HG03442 (cell line): Measurements from ENCODE around the gene HMGB4.

ENCODE experiments used
- ATAC-seq: cut with Tn5 transposase; IDR thresholded peaks from one replicate; pipeline ENCODE4 v1.9.1; 2021; ENCODE audit warnings: mild to moderate bottlenecking, moderate library complexity; ENCODE audit not compliant: unreplicated experiment

Gene HMGB4

DNA sequence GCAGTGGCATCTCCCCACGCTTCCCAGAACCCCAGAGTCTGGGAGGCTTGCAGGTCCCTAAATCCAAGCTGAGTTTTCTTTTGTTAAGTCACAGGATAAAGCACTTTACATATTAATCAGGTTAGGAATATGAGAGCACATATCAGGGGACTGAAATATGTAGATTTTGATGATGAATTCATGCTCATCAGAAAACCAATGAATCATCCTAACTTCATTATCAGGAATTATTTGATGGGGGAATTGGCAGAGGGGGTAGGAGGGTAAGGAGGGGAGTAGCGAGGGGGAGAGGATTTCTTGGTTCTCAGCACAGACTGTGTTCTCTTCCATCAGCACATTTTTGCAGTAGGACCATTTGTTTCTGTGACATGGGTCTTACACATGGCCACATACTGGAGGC lies 32.1 kb downstream of the HMGB4 start:
- ATAC-seq = no peak

DNA sequence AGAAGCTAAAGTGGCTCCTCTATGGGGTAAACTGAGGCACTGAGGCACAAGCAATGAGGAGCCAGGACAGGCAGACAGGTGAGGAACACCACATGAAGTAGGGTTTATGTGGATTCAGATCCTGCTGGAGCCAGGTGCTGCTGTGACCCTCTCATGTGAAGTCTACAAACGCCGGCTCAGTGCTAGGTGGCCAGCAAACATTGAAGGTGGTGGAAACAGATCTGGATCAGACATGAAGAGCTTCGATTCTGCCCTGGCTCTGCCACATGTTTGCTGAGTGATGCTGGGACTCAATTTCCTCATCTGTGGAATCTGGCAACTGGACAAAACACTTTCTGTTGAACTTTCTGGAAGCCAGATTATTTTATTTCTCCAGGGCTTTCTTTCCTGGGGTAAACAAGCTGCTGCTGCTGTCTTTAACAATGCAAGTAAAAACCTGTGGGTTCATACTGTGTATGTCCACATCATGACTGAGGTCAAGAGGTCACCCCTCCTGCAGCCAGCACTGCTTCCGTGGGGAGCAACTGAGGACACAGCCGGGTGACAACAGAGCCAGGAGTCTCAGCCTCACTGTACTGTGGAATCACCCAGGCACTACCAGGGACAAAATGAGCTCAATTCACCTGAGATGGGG lies 33.3 kb downstream of the HMGB4 start:
- no peak for ATAC-seq

DNA sequence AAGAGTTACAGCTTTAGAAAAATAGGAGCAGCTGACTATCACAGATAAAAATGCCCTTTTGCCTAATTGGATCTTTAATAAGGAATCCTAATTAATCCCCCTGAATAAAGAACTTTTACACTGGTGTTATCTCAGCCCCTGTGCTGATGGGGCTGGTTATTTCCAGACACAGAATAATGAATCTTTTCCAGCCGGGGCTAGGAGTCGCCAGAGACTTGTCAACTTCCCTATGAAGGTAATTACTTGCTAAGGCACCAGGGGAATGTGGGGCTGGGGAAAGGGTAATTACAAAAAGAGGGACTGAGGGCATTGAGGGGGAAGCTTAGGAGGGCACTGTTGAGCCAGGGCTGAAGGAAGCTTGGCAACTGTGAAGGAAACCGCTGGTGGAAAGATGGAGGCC lies 34.5 kb downstream of the HMGB4 start:
- ATAC-seq = no peak

DNA sequence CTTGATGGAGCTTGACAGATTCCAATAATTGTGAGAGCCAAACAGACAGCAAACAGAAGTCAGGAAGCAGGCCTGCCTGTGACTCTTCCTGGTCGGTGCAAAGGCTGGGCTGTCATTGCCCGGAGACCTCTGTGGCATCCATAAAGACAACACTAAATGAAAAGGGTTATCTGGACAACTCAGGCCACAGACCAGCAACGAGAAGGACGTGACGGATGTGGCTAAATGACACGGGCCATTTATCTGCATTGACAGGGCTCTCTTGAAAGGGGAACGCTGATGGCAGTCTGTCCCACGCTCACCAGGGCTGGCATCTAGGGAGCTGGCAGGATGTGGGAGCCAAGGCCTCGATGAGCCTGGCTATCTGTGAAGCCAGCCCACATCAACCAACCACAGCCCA lies 35.0 kb downstream of the HMGB4 start:
- no peak for ATAC-seq

DNA sequence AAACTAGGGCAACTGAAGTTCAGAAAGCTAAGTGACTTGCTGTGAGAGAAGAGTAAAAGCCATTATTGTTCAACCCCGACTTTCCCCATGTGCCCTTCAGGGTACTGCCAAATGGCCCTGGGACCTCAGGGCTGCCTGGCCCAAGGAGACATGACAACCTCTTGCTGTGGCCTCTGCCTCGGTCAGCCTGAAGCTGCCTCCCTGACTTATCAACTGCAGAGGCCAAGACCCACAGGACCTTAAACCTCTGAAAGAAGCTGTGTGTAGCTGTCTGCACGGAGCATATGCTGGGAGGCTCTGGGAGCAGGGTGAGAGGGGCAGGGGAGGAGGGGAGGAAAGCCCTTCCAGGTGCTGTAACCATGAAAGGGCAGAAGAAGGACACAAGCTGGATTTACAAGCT lies 35.9 kb downstream of the HMGB4 start:
- no peak for ATAC-seq

DNA sequence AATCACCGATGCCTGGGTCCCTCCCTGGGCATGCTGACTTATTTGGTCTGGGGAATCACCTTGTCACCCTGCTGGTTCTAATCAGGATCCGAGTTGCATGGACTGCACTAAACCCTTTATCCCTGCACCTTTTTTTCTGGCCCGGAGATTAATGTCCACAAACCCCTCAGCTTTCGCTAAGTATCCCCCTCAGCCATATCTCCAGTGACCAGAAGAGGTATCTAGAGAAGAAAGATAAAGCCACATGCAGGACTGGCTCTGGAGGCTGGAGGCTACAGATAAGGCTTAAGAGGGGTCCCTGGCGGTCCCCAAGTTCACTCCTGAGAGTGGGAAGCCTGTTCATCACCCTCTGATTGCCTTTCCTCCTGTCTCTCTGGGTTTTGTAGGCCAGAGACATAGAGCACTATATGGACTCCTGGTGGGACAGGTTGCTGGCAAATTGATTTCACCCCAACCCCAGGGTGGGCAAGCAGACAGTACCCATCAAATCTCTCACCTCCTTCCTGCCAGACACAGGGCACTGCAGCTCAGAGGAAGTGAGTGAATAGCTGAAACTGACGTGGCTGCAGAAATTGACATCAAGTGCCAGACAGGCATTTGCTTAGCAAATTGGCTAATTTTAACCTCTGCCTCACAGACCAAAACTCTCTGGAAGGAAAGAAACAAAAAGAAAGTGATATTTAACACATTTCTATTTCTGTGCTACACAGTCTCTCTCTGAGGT lies 38.8 kb downstream of the HMGB4 start:
- no peak for ATAC-seq

DNA sequence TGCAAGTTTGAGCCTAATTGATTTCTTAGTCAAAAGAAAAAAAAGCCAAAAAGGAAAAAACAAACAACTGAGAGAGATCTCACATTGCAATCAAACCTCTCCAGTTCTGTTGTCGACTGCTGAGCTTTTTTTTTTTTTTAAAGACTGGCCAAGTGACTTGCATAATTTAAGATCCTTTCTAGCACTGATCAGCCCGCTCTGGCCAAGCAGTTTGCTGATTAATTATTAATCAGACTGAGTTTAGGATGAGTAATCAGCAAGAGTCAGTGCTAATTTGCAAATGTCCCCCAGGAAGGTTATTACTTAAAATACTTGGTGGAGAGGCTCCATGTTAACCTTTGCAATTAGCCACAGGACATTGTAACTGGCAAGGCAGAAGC lies 39.3 kb downstream of the HMGB4 start:
- no peak for ATAC-seq

DNA sequence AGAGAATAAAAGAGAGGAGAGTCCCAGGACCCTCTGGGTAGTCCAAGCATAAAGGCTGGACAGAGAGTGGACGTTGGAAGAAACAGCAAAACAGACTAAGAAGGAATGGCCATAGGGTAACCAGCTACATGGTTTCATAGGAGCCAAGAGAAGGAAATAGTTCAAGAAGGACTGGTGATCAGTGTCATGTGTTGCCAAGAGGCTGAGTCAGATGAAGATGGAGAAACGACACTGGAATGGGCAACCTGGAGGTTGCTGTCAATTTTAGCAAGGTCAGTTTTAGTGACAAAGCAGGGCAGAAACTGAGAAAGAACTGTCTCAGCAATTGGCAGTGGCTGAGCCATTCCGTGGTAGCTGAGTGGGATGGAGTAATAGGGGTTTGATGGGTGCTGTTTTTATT lies 41.4 kb downstream of the HMGB4 start:
- ATAC-seq = no peak

DNA sequence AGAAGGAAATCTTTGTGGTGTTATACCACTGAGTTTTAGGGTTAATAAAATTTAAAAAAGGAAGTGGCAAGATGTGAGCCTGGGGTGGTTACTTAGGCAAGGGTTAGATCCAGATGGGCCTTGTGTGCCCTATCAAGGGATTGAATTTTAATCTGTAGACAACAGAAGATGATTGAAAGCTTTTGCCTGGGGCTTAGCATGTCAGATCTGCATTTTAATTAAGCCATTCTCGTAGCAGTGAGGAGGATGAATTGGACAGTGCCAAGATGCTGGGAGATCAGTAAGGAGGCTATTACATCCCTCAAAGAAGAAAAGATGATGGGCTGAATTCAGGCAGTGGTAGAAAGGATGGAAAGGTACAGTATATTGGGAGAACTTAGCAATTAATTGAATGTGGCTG lies 42.3 kb downstream of the HMGB4 start:
- ATAC-seq = no peak

DNA sequence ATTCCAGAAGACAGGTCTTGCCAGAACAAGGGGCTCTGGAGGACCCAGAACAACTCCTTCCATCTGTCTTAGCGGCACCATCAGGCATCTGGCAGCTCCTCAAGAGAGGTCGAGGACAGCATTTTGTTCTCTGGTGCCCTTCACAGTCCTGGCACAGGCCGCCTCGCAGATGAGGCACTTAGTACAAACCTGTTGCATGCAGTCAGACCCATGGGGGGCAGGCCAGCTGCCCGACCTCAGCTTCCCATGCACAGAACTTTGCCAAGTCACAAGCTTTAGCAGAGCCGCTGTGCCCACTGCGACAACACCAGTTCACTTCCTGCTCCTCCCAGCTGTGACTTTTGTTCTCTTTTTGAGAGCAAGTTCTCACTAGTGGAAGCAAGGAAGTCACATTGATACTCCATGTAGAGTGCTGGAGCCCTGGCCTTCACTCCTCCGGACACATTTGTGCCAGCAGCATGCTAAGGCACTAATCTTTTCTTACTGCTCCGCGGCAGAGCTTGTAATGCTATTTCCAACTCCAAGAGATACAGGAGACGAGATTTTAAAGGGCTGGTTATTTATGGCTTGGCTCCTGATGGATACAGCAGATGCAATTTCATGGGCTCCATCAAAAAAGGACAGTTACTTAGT lies 44.6 kb downstream of the HMGB4 start:
- no peak for ATAC-seq
